Muscle layer of duodenum (tissue), 2 donors: ENCODE measurements around the gene RMI2.

Source experiments
- H3K27ac ChIP-seq: one replicate; pipeline ENCODE4 v1.7.0; 2013; ENCODE audit warnings: mild to moderate bottlenecking, low read length
- H3K27me3 ChIP-seq: one replicate; pipeline ENCODE4 v1.7.0; 2013; ENCODE audit warnings: low read depth, mild to moderate bottlenecking, control low read depth, low read length
- H3K36me3 ChIP-seq, 2 donors: one replicate each; pipeline ENCODE4 v1.7.0; 2013; ENCODE audit warnings: low read length in 2 of 2, control low read depth in 1 of 2, mild to moderate bottlenecking in 1 of 2; ENCODE audit not compliant: insufficient read depth in 2 of 2, control insufficient read depth in 1 of 2
- H3K4me1 ChIP-seq, 2 donors: one replicate each; pipeline ENCODE4 v1.7.0; 2013; ENCODE audit warnings: low read length in 2 of 2, mild to moderate bottlenecking in 2 of 2, control low read depth in 1 of 2, moderate library complexity in 1 of 2; ENCODE audit not compliant: insufficient read depth in 2 of 2, control insufficient read depth in 1 of 2
- H3K4me3 ChIP-seq, 2 donors: one replicate each; pipeline ENCODE4 v1.7.0; 2013; ENCODE audit warnings: low read length in 2 of 2, low read depth in 1 of 2, mild to moderate bottlenecking in 1 of 2
- H3K9me3 ChIP-seq, 2 donors: one replicate each; pipeline ENCODE4 v1.7.0; 2013; ENCODE audit warnings: low read length in 2 of 2, control low read depth in 1 of 2, mild to moderate bottlenecking in 1 of 2; ENCODE audit not compliant: control insufficient read depth in 1 of 2
- donor health status: healthy.

The RMI2 gene

GRCh38 chr16:11391576-11391975, 46.3 kb downstream of the RMI2 start:
- Histone ChIP-seq H3K27me3 (no peaks in the 10 kb centered on the region), H3K4me3 (no peak overlapping the region), H3K36me3 (no peaks in the 10 kb centered on the region), H3K9me3 (no peaks in the 10 kb centered on the region), H3K4me1 (no peaks in the 10 kb centered on the region), H3K27ac (no peak overlapping the region)

GRCh38 chr16:11392041-11392581, 46.9 kb downstream of the RMI2 start:
- no peak overlapping the region for H3K27ac ChIP-seq
- H3K9me3 ChIP-seq: no peaks in the 10 kb centered on the region
- H3K4me1 ChIP-seq: no peaks in the 10 kb centered on the region
- H3K36me3 ChIP-seq: no peaks in the 10 kb centered on the region
- H3K4me3 ChIP-seq: no peak overlapping the region
- no peaks in the 10 kb centered on the region for H3K27me3 ChIP-seq

GRCh38 chr16:11393366-11393765, 48.1 kb downstream of the RMI2 start:
- H3K4me1 ChIP-seq: no peaks in the 10 kb centered on the region
- no peak overlapping the region for H3K4me3 ChIP-seq
- H3K27me3 ChIP-seq: no peaks in the 10 kb centered on the region
- H3K9me3 ChIP-seq: no peaks in the 10 kb centered on the region
- H3K36me3 ChIP-seq: no peaks in the 10 kb centered on the region
- no peak overlapping the region for H3K27ac ChIP-seq

GRCh38 chr16:11393861-11394592, 48.8 kb downstream of the RMI2 start:
- Histone ChIP-seq H3K27me3 (no peaks in the 10 kb centered on the region), H3K4me3 (no peak overlapping the region), H3K4me1 (no peaks in the 10 kb centered on the region), H3K27ac (no peak overlapping the region), H3K9me3 (no peaks in the 10 kb centered on the region), H3K36me3 (no peaks in the 10 kb centered on the region)

GRCh38 chr16:11394593-11394960, 49.3 kb downstream of the RMI2 start:
- no peaks in the 10 kb centered on the region for H3K27me3 ChIP-seq
- H3K4me1 ChIP-seq: no peaks in the 10 kb centered on the region
- no peak overlapping the region for H3K4me3 ChIP-seq
- H3K9me3 ChIP-seq: no peaks in the 10 kb centered on the region
- H3K36me3 ChIP-seq: no peaks in the 10 kb centered on the region
- H3K27ac ChIP-seq: no peak overlapping the region

- Histone ChIP-seq H3K27ac (no peak overlapping the region), H3K36me3 (no peaks in the 10 kb centered on the region), H3K4me1 (no peaks in the 10 kb centered on the region), H3K4me3 (no peak overlapping the region), H3K9me3 (no peaks in the 10 kb centered on the region), H3K27me3 (no peaks in the 10 kb centered on the region)
These were observed 50.0 kb downstream of the RMI2 start for GRCh38 chr16:11395008-11395948.

GRCh38 chr16:11395949-11396240, 50.6 kb downstream of the RMI2 start:
- no peak overlapping the region for H3K4me3 ChIP-seq
- H3K27ac ChIP-seq: no peak overlapping the region
- no peaks in the 10 kb centered on the region for H3K4me1 ChIP-seq
- no peaks in the 10 kb centered on the region for H3K36me3 ChIP-seq
- no peaks in the 10 kb centered on the region for H3K27me3 ChIP-seq
- H3K9me3 ChIP-seq: no peaks in the 10 kb centered on the region

GRCh38 chr16:11396241-11397048, 51.2 kb downstream of the RMI2 start:
- H3K4me1 ChIP-seq: no peaks in the 10 kb centered on the region
- no peaks in the 10 kb centered on the region for H3K36me3 ChIP-seq
- H3K9me3 ChIP-seq: no peaks in the 10 kb centered on the region
- no peak overlapping the region for H3K27ac ChIP-seq
- no peaks in the 10 kb centered on the region for H3K27me3 ChIP-seq
- no peak overlapping the region for H3K4me3 ChIP-seq

- Histone ChIP-seq H3K4me3 (no peak overlapping the region), H3K27me3 (no peaks in the 10 kb centered on the region), H3K27ac (no peak overlapping the region), H3K4me1 (no peaks in the 10 kb centered on the region), H3K36me3 (no peaks in the 10 kb centered on the region), H3K9me3 (no peaks in the 10 kb centered on the region)
These were observed 52.9 kb downstream of the RMI2 start for GRCh38 chr16:11398136-11398535.

- H3K9me3 ChIP-seq: no peaks in the 10 kb centered on the region
These were observed 53.6 kb downstream of the RMI2 start for GRCh38 chr16:11398851-11399250.

GRCh38 chr16:11399261-11399831, 54.1 kb downstream of the RMI2 start:
- H3K27ac ChIP-seq: no peak overlapping the region
- no peaks in the 10 kb centered on the region for H3K27me3 ChIP-seq
- H3K9me3 ChIP-seq: no peaks in the 10 kb centered on the region
- no peaks in the 10 kb centered on the region for H3K36me3 ChIP-seq
- H3K4me3 ChIP-seq: no peak overlapping the region
- no peaks in the 10 kb centered on the region for H3K4me1 ChIP-seq

More at GRCh38 chr16:11398851-11399250, 53.6 kb downstream of the RMI2 start:
- Histone ChIP-seq H3K4me1 (no peaks in the 10 kb centered on the region), H3K27me3 (no peaks in the 10 kb centered on the region), H3K36me3 (no peaks in the 10 kb centered on the region), H3K4me3 (no peak overlapping the region), H3K27ac (no peak overlapping the region)
